Transverse colon (tissue), 4 donors: Measurements from ENCODE around the gene MACROH2A1. TPM values are rescaled to one million over a fixed set of nuclear protein-coding genes. Genes with fewer than 3 reads are reported as not detected.

Experiments used
- DNase-seq: peaks from one replicate; pipeline ENCODE4 v3.0.0-alpha.2; 2019
- H3K27ac ChIP-seq, 4 donors: fragments of 200-600 bp; sonication (generic); 2 replicates each; pipeline ENCODE4 v1.5.1; 2016 to 2018; ENCODE audit warnings: inconsistent platforms in 4 of 4
- H3K27me3 ChIP-seq: fragments of 200-600 bp; sonication (generic); 2 replicates; pipeline ENCODE4 v1.5.1; 2017; ENCODE audit warnings: inconsistent platforms
- H3K36me3 ChIP-seq, 4 donors: fragments of 200-600 bp; sonication (generic); 2 replicates each; pipeline ENCODE4 v1.5.1; 2017 to 2019; ENCODE audit warnings: inconsistent platforms in 4 of 4
- H3K4me1 ChIP-seq, 4 donors: fragments of 200-600 bp; sonication (generic); 2 replicates each; pipeline ENCODE4 v1.5.1; 2017 to 2020; ENCODE audit warnings: inconsistent platforms in 4 of 4
- H3K4me3 ChIP-seq, 4 donors: fragments of 200-600 bp; sonication (generic); 1 replicate in 1 of 4; 2 replicates in 3 of 4; pipeline versions ENCODE4 v1.5.1 to v1.6.1; 2017 to 2019; ENCODE audit warnings: inconsistent platforms in 4 of 4
- H3K9me3 ChIP-seq, 2 donors: fragments of 200-600 bp; sonication (generic); 2 replicates each; pipeline ENCODE4 v1.5.1; 2017 to 2019; ENCODE audit warnings: inconsistent platforms in 2 of 2
- EP300 ChIP-seq: sonication (generic); formaldehyde crosslinking; IDR thresholded peaks from one replicate; pipeline ENCODE4 v1.6.1; 2017; ENCODE audit warnings: antibody characterized with exemption, low read depth
- POLR2A ChIP-seq: fragments of 450-650 bp; IDR thresholded peaks from one replicate; pipeline ENCODE4 v1.6.1; 2016; ENCODE audit warnings: antibody characterized with exemption, mild to moderate bottlenecking, moderate library complexity
- POLR2AphosphoS5 ChIP-seq, 3 donors: sonication (generic); formaldehyde crosslinking; IDR thresholded peaks; one replicate each; pipeline ENCODE4 v1.6.1; 2016; ENCODE audit warnings: antibody characterized with exemption in 3 of 3
- WGBS, 2 donors: methylation state at CpG; one replicate each; pipeline ENCODE4 v1.1.5; 2018; ENCODE audit warnings: low coverage in 1 of 2; 5-methylcytosine and 5-hydroxymethylcytosine counted together
- in situ Hi-C, 4 donors: fragments of 200-750 bp; cut with MboI; loops; one replicate each; pipeline versions ENCODE4 v1.15.0 to v1.15.1; 2017; ENCODE audit warnings: low sequenced_read_pairs in 3 of 4, low pct_ligation_motif_present in 1 of 4, low pct_unique_long_range_greater_than_20kb in 1 of 4
- intact Hi-C: fragments of 100-400 bp; cut with DNase I; formaldehyde crosslinking; loops from one replicate; pipeline ENCODE4 v1.15.1; 2023; ENCODE audit warnings: low total_unique reads
- total RNA-seq, 4 donors: library from RNA; depleted of rRNA; stranded (reverse); fragments of >200 nt; gene quantifications; one replicate each; pipeline ENCODE4 v1.1.0, GENCODE V29; 2016
- TF ChIP-seq, protein P1 (sequence below), 5 experiments: fragments of 200-600 bp in 3 of 5; fragments of 450-650 bp in 2 of 5; sonication (generic) in 3 of 5; IDR thresholded peaks; 1 replicate in 2 of 5; 2 replicates in 3 of 5; pipeline ENCODE4 v1.5.1; 2016 to 2017; ENCODE audit warnings: antibody characterized with exemption in 5 of 5, inconsistent platforms in 3 of 5, mild to moderate bottlenecking in 2 of 5, moderate library complexity in 1 of 5

Gene MACROH2A1
- total RNA-seq, 4 donors from 2014 or later, result 190 to 348 (median 314) TPM

DNA sequence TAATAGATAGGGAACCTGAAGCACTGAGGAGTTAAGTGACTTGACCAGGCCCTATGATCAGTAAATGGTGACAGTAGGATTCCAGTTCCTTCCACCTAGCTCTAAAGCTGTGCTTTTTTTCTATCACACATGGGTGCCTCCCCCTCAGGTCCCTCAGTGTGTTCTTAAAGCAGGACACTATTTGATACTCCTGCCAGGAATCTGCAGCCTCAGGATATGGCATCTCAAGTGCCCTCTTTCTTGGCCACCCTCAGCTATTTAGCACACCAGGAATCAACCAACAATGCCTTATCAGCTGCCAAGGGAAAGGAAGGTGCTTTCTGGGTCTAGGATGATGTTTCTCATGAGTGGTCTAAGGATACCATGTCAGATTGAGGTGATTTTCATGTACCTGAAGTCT, 49.1 kb downstream of the MACROH2A1 start:
- Histone ChIP-seq H3K4me1 (peaks cover 0 to 31% (median 18%) of the 10 kb centered on the region in 4 donors), H3K36me3 (no peaks in the 10 kb centered on the region), H3K27ac (no peak overlapping the region), H3K9me3 (no peaks in the 10 kb centered on the region), H3K4me3 (no peak overlapping the region), H3K27me3 (no peaks in the 10 kb centered on the region)
- DNase-seq, result no peak
- TF ChIP-seq POLR2AphosphoS5 (IDR thresholded peaks at IDR 0.05) (no peak), POLR2A (no peak)
- in situ Hi-C loops, result no loop called here
- intact Hi-C loops, result no loop called here

DNA sequence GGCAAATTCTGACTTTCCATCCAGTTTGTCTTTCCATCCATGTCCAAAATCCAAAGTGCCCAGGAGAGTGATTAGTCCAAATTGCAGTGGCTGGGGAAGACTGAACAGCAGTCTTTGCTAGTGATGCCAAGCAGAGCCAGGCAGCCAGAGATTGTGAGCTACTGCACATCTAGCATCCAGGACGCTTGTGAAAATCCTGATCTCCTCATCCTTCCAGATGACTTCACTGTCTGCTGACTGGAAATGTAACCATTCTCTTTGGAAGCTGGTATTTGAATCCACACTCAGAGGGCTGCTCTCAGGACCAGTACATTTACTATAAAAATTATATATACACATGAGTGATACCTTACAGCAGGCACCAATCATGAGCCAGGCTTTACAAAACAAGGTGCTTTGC, 49.6 kb downstream of the MACROH2A1 start:
- intact Hi-C loops, result no loop called here
- in situ Hi-C loops, result no loop called here
- WGBS, 2 donors, result 73% methylated on average over 1 of the region's 1 CpG; no CpG with 5 or more reads in 1 of the 2 donors

DNA sequence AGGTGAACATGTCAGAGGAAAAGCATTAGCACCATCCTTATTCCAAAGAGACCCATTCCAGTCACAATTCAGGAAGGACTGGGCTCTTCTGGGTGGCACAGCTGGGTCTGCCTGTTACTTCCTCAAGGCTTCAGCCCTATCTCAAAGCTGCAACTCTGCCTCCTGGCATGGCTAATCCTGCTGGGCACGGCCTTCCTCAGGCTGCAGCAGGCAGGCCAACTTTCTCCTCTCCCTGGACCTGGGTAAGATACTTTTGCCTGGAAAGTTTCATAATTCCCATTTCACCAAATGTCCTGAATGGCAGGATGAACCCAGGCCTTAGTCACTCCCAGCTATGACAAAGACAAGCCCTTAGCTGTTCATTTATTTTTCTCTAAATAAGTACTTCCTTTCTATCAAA, 50.1 kb downstream of the MACROH2A1 start:
- no peak for DNase-seq
- no peak for TF ChIP-seq EP300
- TF ChIP-seq, protein P1, sequence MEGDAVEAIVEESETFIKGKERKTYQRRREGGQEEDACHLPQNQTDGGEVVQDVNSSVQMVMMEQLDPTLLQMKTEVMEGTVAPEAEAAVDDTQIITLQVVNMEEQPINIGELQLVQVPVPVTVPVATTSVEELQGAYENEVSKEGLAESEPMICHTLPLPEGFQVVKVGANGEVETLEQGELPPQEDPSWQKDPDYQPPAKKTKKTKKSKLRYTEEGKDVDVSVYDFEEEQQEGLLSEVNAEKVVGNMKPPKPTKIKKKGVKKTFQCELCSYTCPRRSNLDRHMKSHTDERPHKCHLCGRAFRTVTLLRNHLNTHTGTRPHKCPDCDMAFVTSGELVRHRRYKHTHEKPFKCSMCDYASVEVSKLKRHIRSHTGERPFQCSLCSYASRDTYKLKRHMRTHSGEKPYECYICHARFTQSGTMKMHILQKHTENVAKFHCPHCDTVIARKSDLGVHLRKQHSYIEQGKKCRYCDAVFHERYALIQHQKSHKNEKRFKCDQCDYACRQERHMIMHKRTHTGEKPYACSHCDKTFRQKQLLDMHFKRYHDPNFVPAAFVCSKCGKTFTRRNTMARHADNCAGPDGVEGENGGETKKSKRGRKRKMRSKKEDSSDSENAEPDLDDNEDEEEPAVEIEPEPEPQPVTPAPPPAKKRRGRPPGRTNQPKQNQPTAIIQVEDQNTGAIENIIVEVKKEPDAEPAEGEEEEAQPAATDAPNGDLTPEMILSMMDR (IDR thresholded peaks at IDR 0.05), result no peak
- no peak for TF ChIP-seq POLR2AphosphoS5 (IDR thresholded peaks at IDR 0.05)
- no peak for TF ChIP-seq POLR2A
- 41% methylated on average over 1 of the region's 1 CpG; no CpG with 5 or more reads in 1 of the 2 donors for WGBS, 2 donors
- H3K36me3 ChIP-seq, result peaks cover 0 to 8% (median 3%) of the 10 kb centered on the region in 4 donors
- intact Hi-C loops (no loop called here), in situ Hi-C loops (no loop called here)
- H3K27me3 ChIP-seq, result no peaks in the 10 kb centered on the region
- peak overlapping the region in 1 of 4 donors; percentile 8 for H3K27ac ChIP-seq
- H3K9me3 ChIP-seq, result no peaks in the 10 kb centered on the region
- H3K4me1 ChIP-seq, result peaks cover 0 to 24% (median 12%) of the 10 kb centered on the region in 4 donors
- no peak overlapping the region for H3K4me3 ChIP-seq

More for the DNA sequence above, 49.6 kb downstream of the MACROH2A1 start:
- H3K27ac ChIP-seq, result peak overlapping the region in 1 of 4 donors; percentile 8
- TF ChIP-seq POLR2A (no peak), POLR2AphosphoS5 (IDR thresholded peaks at IDR 0.05) (no peak), EP300 (no peak)
- TF ChIP-seq, protein P1 (IDR thresholded peaks at IDR 0.05), result no peak
- peaks cover 0 to 27% (median 13%) of the 10 kb centered on the region in 4 donors for H3K4me1 ChIP-seq
- H3K27me3 ChIP-seq, result no peaks in the 10 kb centered on the region
- H3K9me3 ChIP-seq, result no peaks in the 10 kb centered on the region
- peaks cover 0 to 3% (median 0%) of the 10 kb centered on the region in 4 donors for H3K36me3 ChIP-seq
- DNase-seq, result no peak
- no peak overlapping the region for H3K4me3 ChIP-seq

DNA sequence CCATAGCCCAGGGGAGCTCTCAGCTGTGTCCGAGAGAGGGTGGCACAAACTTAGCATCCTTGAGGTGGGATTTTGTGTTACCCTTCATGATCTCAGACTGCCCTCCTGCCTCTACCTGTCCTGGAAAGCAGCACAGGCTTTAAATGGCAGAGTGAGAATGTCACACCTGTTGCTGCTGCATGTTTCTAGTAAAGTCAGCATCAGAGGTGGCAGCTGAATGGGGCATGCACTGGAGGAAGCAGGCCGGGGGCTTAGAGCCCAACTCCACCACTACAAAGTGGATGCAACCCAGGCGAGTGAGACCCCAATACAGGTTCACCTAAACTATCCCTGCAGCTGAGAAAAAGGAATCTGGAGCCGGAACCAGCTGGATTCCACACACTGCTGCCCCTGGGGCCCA, 51.6 kb downstream of the MACROH2A1 start:
- no peak overlapping the region for H3K4me3 ChIP-seq
- H3K27ac ChIP-seq, result peak overlapping the region; percentile 63 to 70 (median 64)
- H3K36me3 ChIP-seq, result peaks cover 0 to 13% (median 4%) of the 10 kb centered on the region in 4 donors
- H3K4me1 ChIP-seq, result peaks cover 0 to 23% (median 15%) of the 10 kb centered on the region in 4 donors
- no peaks in the 10 kb centered on the region for H3K27me3 ChIP-seq
- 97% methylated on average over 4 of the region's 4 CpGs; no CpG with 5 or more reads in 1 of the 2 donors for WGBS, 2 donors
- H3K9me3 ChIP-seq, result no peaks in the 10 kb centered on the region
- in situ Hi-C loops (no loop called here), intact Hi-C loops (no loop called here)
- no peak for DNase-seq
- TF ChIP-seq POLR2AphosphoS5 (IDR thresholded peaks at IDR 0.05) (no peak), EP300 (no peak), POLR2A (no peak)

DNA sequence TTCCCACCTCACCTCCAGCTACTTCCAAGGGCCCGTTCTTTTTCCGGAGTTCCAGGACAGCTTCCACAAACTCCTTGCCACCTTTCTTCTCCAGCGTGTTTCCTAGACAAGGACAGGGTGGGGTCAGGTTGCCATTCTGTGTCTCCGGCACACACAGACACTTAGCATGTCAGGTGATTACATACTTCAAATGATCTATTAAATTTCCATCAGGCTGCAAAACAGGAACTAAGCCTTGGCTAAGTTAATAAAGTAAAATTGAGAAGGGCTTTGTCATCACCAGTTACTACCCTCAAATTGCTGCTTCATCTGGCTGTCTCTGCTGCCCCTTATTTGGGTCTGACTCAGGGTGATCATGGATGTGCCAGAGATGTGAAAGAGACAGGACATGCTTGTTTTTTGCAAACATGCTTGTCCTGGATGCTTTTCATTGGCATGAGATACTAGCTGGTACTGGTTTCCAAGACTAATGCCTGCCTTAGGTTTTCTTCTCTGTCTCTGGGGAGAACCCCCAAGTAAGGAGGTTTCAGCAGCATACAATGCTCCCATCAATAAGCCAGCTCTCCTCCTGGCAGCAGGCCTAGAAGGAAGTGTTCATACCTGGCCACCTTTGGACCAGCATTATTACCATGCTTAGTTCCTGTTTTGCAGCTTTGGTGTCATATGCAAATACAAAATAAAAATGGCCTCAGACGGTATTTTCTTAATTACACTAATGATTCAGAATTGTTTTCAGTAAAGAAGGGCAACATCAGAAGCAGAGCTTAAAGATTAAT, 52.9 kb downstream of the MACROH2A1 start:
- intact Hi-C loops, result no loop called here
- peak; percentile 82 for DNase-seq
- 46 to 53% methylated on average over 5 of the region's 5 CpGs for WGBS, 2 donors
- Histone ChIP-seq H3K9me3 (no peaks in the 10 kb centered on the region), H3K27ac (peak overlapping the region; percentile 63 to 70 (median 64)), H3K4me3 (no peak overlapping the region), H3K36me3 (peaks cover 0 to 17% (median 4%) of the 10 kb centered on the region in 4 donors), H3K27me3 (no peaks in the 10 kb centered on the region), H3K4me1 (peaks cover 0 to 26% (median 21%) of the 10 kb centered on the region in 4 donors)
- TF ChIP-seq, protein P1 (IDR thresholded peaks at IDR 0.05), result no peak
- TF ChIP-seq EP300 (no peak), POLR2AphosphoS5 (IDR thresholded peaks at IDR 0.05) (peak in 1 of 3 donors; percentile 62)
- in situ Hi-C loops, result no loop called here
